OCI-LY3 (cell line): ENCODE measurements around the gene GLRA1.

ENCODE experiments used
- EZH2phosphoT487 ChIP-seq: fragments of 200-600 bp; shearing (Covaris generic); IDR thresholded peaks from 2 replicates; pipeline ENCODE4 v1.6.1; 2018; ENCODE audit warnings: antibody characterized with exemption, mixed run types, low read depth
- TF ChIP-seq, protein P1 (sequence below): fragments of 200-600, 300-600 bp; sonication (generic); IDR thresholded peaks from 2 replicates; pipeline ENCODE4 v1.5.1; 2014; ENCODE audit warnings: antibody characterized with exemption, low read length, low read depth

DNA sequence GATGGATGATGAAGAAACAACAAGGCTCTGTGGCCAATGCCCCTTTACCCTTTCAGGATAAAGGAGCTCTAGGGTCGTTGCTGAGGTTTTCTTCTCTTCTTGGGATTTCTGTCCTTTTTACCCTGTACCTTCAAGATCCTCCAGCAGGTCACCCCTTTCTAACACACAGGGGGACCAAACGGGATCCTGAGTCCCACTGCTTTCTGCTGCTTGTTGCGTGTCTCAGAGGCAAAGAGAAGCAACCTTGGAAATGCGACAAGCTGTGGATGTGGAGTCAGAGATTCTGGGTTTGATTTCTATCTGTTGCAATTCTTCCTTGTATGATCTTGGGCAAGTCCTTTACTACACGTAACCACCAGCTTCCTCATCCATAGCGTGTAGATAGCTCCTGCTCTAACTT, 20.5 kb downstream of the GLRA1 start:
- TF ChIP-seq, protein P1, sequence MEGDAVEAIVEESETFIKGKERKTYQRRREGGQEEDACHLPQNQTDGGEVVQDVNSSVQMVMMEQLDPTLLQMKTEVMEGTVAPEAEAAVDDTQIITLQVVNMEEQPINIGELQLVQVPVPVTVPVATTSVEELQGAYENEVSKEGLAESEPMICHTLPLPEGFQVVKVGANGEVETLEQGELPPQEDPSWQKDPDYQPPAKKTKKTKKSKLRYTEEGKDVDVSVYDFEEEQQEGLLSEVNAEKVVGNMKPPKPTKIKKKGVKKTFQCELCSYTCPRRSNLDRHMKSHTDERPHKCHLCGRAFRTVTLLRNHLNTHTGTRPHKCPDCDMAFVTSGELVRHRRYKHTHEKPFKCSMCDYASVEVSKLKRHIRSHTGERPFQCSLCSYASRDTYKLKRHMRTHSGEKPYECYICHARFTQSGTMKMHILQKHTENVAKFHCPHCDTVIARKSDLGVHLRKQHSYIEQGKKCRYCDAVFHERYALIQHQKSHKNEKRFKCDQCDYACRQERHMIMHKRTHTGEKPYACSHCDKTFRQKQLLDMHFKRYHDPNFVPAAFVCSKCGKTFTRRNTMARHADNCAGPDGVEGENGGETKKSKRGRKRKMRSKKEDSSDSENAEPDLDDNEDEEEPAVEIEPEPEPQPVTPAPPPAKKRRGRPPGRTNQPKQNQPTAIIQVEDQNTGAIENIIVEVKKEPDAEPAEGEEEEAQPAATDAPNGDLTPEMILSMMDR = no peak
- no peak for TF ChIP-seq EZH2phosphoT487
